Measurements from ENCODE around the gene ZNF695. TPM values are rescaled to one million over a fixed set of nuclear protein-coding genes. Genes with fewer than 3 reads are reported as not detected.

ZNF695 gene
- total and polyA plus RNA-seq, 2 donors from 2014 or later, result 0.44 TPM; not detected in 1

- H3K4me3 ChIP-seq (ENCODE audit: low read length in 3 of 3), result no peak overlapping the region
- no peak for DNase-seq
- intact Hi-C loops (cut with DNase I), result no loop called here
- no peaks in the 10 kb centered on the region for H3K36me3 ChIP-seq (ENCODE audit: control insufficient read depth in 2 of 3, insufficient read depth in 3 of 3, low read length in 3 of 3)
- FAIRE-seq, result no peak
- TF ChIP-seq, protein P1, sequence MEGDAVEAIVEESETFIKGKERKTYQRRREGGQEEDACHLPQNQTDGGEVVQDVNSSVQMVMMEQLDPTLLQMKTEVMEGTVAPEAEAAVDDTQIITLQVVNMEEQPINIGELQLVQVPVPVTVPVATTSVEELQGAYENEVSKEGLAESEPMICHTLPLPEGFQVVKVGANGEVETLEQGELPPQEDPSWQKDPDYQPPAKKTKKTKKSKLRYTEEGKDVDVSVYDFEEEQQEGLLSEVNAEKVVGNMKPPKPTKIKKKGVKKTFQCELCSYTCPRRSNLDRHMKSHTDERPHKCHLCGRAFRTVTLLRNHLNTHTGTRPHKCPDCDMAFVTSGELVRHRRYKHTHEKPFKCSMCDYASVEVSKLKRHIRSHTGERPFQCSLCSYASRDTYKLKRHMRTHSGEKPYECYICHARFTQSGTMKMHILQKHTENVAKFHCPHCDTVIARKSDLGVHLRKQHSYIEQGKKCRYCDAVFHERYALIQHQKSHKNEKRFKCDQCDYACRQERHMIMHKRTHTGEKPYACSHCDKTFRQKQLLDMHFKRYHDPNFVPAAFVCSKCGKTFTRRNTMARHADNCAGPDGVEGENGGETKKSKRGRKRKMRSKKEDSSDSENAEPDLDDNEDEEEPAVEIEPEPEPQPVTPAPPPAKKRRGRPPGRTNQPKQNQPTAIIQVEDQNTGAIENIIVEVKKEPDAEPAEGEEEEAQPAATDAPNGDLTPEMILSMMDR (IDR thresholded peaks at IDR 0.05; ENCODE audit: borderline replicate concordance, extremely low read depth, insufficient read depth), result no peak
- H3K9me3 ChIP-seq (ENCODE audit: control insufficient read depth in 2 of 3, insufficient read depth in 1 of 3, low read length in 3 of 3), result no peaks in the 10 kb centered on the region
- no peak overlapping the region for H3K27ac ChIP-seq (ENCODE audit: low read depth in 2 of 2, low read length in 2 of 2)
- no peaks in the 10 kb centered on the region for H3K4me1 ChIP-seq (ENCODE audit: control insufficient read depth in 2 of 3, insufficient read depth in 2 of 3, low read depth in 1 of 3, low read length in 3 of 3)
- no peak overlapping the region for H3K9ac ChIP-seq (ENCODE audit: low read length in 3 of 3)
- no peaks in the 10 kb centered on the region for H3K27me3 ChIP-seq (ENCODE audit: control insufficient read depth, insufficient read depth, low read length)
These were observed 57.9 kb downstream of the ZNF695 start for GRCh38 chr1:246949956-246950355.

DNA sequence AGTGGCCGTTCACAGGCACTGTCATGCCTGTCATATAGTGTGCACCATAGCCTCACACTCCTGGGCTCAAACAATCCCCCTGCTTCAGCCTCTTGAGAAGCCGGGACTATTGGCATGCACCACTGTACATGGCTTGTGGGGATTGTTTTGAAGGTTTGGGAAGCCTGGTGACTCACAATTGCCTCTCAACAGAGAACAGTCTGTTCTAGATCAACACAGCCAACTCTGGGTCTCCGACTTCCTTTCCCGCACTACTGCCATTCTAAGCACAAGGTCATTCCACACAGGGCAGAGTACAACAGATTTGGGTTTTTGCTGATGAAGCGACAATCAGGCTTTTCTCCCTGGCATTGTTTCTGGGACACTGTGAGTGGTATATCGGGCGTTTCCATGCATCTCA is 60.6 kb downstream of the ZNF695 start:
- Histone ChIP-seq H3K36me3 (ENCODE audit: control insufficient read depth in 2 of 3, insufficient read depth in 3 of 3, low read length in 3 of 3) (no peaks in the 10 kb centered on the region), H3K9ac (ENCODE audit: low read length in 3 of 3) (no peak overlapping the region), H3K4me1 (ENCODE audit: control insufficient read depth in 2 of 3, insufficient read depth in 2 of 3, low read depth in 1 of 3, low read length in 3 of 3) (no peaks in the 10 kb centered on the region), H3K4me3 (ENCODE audit: low read length in 3 of 3) (no peak overlapping the region), H3K27ac (ENCODE audit: low read depth in 2 of 2, low read length in 2 of 2) (no peak overlapping the region), H3K9me3 (ENCODE audit: control insufficient read depth in 2 of 3, insufficient read depth in 1 of 3, low read length in 3 of 3) (no peaks in the 10 kb centered on the region), H3K27me3 (ENCODE audit: control insufficient read depth, insufficient read depth, low read length) (no peaks in the 10 kb centered on the region)
- intact Hi-C loops (cut with DNase I), result no loop called here
- FAIRE-seq (no peak), DNase-seq (no peak)
- TF ChIP-seq, protein P1 (IDR thresholded peaks at IDR 0.05; ENCODE audit: borderline replicate concordance, extremely low read depth, insufficient read depth), result no peak

DNA sequence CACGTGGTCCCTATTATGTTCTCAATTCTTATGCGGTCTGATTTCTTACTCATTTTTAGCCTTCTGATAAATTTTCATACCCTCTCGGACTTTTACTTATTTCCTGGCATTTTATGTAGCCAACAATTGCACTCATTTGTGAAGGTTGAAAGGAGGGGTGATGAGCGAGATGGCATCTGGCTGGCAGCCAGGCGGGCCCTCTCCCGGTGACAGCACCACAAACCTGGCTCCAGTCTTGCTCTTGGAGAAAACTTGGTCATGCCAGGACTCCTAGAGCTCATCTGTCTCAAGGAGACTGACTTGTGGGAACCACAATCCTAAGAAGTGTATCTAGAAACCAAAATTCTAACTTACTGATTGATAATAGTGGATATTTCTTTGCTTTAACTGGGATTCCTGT is 61.5 kb downstream of the ZNF695 start:
- FAIRE-seq, result no peak
- no peak overlapping the region for H3K9ac ChIP-seq (ENCODE audit: low read length in 3 of 3)
- no peaks in the 10 kb centered on the region for H3K36me3 ChIP-seq (ENCODE audit: control insufficient read depth in 2 of 3, insufficient read depth in 3 of 3, low read length in 3 of 3)
- DNase-seq, result no peak
- no peak overlapping the region for H3K27ac ChIP-seq (ENCODE audit: low read depth in 2 of 2, low read length in 2 of 2)
- H3K4me3 ChIP-seq (ENCODE audit: low read length in 3 of 3), result no peak overlapping the region
- TF ChIP-seq, protein P1 (IDR thresholded peaks at IDR 0.05; ENCODE audit: borderline replicate concordance, extremely low read depth, insufficient read depth), result no peak
- H3K27me3 ChIP-seq (ENCODE audit: control insufficient read depth, insufficient read depth, low read length), result no peaks in the 10 kb centered on the region
- intact Hi-C loops (cut with DNase I), result no loop called here
- H3K9me3 ChIP-seq (ENCODE audit: control insufficient read depth in 2 of 3, insufficient read depth in 1 of 3, low read length in 3 of 3), result no peaks in the 10 kb centered on the region
- no peaks in the 10 kb centered on the region for H3K4me1 ChIP-seq (ENCODE audit: control insufficient read depth in 2 of 3, insufficient read depth in 2 of 3, low read depth in 1 of 3, low read length in 3 of 3)

Other genes starting within 250 kb of the ZNF695 start
- 30.1 TPM for gene AHCTF1, start 76.1 kb downstream of the ZNF695 start, total RNA-seq
- gene AHCTF1, start 76.1 kb downstream of the ZNF695 start, polyA plus RNA-seq (ENCODE audit: insufficient read depth, low read depth, low replicate concordance), result 5.2 TPM
- 2.9 TPM for gene ZNF670, start 70.8 kb upstream of the ZNF695 start, total RNA-seq
- 2.0 TPM for gene ZNF670, start 70.8 kb upstream of the ZNF695 start, polyA plus RNA-seq (ENCODE audit: insufficient read depth, low read depth, low replicate concordance)
- 7.8 TPM for gene ZNF669, start 96.3 kb upstream of the ZNF695 start, total RNA-seq
- 4.2 TPM for gene ZNF669, start 96.3 kb upstream of the ZNF695 start, polyA plus RNA-seq (ENCODE audit: insufficient read depth, low read depth, low replicate concordance)
- 45.7 TPM for gene ZNF124, start 164.0 kb upstream of the ZNF695 start, total RNA-seq
- gene ZNF124, start 164.0 kb upstream of the ZNF695 start, polyA plus RNA-seq (ENCODE audit: insufficient read depth, low read depth, low replicate concordance), result 2.5 TPM
- not detected for gene VN1R5, start 248.0 kb upstream of the ZNF695 start, total RNA-seq
- gene VN1R5, start 248.0 kb upstream of the ZNF695 start, polyA plus RNA-seq (ENCODE audit: insufficient read depth, low read depth, low replicate concordance), result not detected

Measured in kidney (tissue), 14 donors.